CD4-positive, alpha-beta T cell treated with Interleukin-4 for 1 hour (primary cell): ENCODE measurements around the gene CCDC201.
"Not testable (repeated sequence)": the region's sequence is repeated elsewhere in the genome, so short reads cannot be mapped to it uniquely, and the experiment has no call there.

Source experiments
- DNase-seq, 2 donors: peaks; one replicate each; pipeline ENCODE4 v3.0.0-alpha.2; 2020 to 2022

The CCDC201 gene

DNA sequence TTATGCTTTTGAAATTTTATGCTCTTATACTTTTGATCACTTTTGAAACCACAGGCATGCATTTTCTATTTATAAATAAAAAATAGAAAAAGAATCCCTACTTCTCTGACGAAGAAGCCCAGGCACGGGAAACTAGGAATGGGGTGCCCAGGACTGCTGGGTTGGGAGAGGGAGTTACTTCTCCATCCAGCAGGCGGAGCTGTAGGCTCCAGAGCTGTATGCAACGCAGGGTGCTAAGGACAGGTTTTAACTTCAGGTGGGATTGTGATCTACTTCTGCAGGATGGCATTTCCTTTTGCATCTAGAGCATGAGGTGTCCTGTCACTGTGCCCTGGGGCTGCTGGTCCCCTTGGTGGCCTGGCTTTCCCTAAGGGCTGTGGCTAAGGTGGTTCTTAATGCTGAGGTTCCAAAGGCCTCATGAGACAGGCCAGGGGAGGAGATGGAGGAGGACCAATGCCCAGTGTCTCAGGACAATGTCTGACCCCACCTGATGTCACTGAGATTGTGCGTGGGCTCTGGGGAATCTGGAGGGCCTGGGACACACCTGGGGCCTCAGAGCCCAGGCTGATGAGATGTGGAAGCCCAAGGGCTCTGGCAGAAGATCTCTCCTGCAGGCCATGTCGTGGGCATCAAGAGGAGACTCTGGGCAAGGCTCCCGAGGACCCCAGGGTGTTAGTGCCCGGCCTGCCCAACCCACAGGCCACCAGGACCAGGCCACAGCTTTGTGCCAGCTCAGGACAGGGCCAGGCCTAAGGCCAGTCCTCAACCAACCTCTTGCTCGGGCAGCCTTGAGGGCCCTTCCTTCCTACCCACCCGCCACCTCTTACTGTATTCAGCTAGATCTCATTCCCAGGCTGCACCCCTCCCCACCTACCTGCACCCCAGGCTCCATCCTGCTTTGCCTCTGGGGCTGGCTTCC lies 507 bp downstream of the CCDC201 start:
- no peak for DNase-seq

DNA sequence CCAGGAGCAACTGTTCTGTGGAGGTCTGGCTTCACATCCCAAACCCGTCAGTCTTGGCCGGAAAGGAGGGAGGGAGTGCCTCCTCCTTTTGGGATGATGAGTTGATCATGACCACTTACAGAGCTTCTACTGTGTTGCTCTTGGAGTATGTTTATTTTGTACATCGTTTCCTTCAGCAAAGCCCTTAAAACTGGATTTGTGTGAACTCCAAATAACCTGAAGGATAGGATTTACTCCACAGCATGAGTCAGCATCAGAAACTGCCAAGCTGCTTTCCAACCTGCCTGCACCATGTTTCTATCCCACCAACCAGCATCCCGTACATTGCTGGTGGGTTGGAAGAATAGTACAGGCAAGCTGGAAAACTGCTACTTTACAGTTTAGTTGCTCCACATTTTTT lies 3.5 kb downstream of the CCDC201 start:
- no peak for DNase-seq

DNA sequence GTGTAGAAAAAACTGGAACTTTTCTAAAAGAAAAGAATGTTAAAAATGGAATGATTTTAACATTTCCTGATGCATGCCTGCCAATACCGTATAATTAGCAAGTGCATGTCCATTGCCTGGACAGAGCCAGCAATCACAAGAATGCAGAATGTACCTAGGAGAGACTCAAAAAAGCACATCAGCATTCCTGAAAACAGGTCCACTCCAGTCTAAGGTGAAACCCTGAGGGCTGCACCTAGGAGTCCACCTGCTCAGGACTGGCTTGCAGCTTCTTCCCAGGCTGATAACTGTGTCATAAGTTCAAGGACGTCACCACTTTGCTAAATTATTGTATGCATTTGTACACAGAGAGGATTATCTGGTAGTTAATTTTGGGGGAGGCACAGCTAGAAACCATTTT lies 5.4 kb downstream of the CCDC201 start:
- DNase-seq = no peak

DNA sequence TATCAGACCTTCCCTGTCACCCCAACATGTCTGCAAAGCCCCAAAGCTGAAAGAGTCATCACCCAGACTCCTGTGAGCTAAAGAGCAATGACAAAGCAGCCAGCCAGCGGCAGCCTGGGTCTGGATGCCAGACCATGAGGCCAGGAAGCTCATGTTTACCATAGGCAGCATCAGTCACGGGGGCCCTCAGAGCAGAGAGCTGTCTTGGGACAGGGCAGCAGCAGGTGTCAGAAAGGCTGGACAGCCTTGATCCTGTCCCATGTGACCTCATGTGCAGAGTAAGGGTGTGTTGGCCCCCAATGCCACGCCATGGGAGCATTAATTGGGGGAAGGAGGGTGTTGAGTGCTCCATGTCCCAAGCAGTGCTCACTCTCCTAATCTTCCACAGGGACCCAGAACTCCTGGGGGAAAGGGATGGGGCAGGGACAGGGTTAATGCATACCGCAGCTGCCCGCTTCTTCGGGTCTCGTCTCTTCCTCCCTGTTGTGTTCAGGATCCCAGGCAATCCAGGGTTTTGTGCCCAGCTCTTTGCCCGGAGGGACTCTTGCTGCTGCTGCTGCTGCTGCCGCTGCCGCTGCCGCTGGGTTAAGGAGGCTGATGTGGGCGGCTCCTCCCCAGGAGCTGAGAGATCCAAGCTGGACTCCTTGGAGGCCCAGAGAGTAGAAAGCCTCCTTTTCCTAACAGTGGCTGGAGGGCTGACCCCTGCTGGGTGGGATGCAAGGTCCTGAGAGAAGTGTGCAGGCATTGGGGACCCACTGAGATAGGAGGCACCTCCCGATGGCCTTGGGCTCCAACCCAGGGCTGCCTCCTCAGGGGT lies 7.1 kb downstream of the CCDC201 start:
- DNase-seq = no peak

DNA sequence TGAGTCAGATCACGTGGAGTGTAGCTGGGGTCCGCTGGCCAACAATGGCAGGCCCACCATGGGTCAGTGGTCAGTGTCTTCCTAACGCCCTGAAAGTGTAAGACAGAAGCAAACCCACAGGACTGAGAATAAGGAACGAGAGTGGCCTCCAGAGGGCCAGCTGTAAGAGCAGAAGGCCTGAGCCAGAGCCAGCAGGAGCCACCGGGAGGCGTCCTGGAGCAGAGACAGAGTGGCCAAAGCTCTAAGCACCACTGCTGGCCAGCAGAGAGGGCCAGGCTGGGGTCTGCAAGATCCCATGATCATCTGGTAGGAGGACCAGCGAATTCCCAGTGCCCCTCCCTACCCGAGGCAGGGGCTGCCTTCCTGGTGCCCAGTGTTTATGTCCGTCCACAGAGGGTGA lies 9.2 kb downstream of the CCDC201 start:
- DNase-seq = no peak

DNA sequence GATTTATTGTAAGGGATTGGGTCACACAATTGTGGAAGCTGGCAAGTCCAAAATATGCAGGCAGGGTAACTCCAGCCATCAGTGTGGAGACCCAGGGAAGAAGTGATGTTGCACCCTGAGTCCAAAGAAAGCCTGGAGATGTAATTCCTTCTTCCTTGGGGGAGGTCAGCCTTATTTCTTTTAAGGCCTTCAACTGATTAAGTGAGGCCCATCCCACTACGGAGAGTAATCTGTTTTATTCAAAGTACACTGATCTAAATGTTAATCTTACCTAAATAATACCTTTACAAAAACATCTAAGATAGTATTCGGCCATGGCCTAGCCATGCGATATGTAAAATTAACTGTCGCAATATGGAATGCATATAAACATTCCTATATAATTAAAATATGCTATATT lies 16.0 kb downstream of the CCDC201 start:
- not testable (repeated sequence) for DNase-seq

DNA sequence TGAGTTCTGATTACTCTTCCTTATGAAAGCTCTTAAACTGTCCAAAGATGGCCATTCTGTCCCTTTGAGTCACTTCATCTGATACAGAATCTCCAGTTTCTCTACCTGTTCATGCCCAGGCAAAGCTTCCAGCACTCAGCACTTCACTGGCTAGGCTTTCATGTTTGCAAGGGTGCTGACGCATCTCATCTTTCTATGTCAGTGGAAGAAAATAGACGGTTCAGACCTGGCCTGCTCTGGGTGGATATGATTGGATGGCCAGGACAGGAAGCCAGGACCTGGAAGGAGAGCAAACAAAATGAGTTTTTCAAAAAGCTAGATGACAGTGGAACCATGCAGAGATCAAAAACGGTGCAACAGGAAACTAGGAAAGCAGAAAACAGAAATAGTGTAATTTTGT lies 17.2 kb downstream of the CCDC201 start:
- DNase-seq = not testable (repeated sequence)

DNA sequence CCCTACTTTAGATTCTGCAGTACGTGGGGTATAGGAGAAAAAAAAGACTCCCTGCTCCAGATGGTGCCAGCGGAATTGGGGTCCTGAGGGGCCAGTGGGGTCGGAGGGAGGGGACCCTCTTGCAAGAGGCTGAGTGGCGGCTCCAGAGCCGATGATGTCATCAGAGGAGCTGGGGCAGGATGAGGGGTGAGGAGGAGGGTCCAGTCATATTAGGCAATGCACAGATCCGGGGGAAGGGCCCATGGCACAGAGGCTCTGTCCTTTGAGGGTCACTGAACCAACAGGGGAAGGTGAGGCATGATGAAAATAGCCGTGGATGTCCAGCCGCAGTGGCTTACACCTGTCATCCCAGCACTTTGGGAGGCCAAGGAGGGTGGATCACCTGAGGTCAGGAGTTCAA lies 19.4 kb downstream of the CCDC201 start:
- not testable (repeated sequence) for DNase-seq

DNA sequence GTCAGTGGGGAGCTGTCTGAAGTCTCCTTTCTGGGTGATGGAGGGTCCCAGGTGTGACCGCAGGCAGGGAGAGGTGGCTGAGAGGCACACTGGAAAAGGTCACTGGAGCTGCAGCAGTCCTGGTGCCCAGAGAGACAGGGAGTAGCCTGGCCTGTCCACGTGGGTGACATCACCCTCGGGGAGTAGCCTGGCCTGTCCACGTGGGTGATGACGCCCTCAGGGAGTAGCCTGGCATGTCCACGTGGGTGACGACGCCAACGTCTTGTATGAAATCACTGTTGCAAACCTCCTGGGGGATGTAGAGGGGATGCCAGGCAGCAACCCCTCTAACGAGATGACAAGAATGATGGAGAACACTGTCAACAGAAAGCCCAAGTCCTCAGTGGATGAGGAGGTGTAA lies 19.9 kb downstream of the CCDC201 start:
- DNase-seq = not testable (repeated sequence)

DNA sequence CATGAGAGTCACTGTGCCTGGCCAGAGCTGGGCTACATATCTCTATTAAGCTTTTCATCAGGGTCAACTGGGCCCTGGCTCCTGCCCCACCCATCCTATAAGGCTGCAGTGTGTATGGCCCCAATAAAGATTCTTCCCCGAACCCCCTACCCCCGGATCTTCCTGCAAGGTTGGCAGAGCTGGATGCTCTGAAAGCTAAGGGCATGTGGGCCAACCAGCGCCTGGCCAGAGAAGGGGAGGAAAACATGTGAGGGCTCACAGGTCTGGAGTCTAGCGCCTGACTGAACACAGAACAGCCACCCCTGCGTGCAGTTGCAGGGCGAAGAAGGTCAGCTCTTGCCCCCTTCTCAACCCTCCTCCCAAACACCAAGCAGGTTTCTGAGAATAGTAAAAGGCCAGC lies 24.1 kb downstream of the CCDC201 start:
- DNase-seq = not testable (repeated sequence)

DNA sequence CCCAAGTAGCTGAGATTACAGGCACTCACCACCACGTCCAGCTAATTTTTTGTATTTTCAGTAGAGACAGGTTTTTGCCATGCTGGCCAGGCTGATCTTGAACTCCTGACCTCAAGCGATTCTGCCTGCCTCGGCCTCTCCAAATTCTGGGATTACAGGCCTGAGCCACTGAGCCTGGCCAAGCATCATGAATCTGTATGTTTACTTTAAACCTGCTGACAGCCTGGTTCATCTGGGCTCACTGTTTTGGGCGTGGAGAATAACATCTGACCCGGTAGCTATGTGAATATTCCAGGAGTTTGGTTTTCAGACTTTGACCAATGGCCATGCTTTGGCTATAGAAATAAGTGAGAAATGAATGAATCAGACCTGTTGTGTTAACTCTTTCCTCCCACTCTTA lies 26.3 kb downstream of the CCDC201 start:
- DNase-seq = not testable (repeated sequence)

DNA sequence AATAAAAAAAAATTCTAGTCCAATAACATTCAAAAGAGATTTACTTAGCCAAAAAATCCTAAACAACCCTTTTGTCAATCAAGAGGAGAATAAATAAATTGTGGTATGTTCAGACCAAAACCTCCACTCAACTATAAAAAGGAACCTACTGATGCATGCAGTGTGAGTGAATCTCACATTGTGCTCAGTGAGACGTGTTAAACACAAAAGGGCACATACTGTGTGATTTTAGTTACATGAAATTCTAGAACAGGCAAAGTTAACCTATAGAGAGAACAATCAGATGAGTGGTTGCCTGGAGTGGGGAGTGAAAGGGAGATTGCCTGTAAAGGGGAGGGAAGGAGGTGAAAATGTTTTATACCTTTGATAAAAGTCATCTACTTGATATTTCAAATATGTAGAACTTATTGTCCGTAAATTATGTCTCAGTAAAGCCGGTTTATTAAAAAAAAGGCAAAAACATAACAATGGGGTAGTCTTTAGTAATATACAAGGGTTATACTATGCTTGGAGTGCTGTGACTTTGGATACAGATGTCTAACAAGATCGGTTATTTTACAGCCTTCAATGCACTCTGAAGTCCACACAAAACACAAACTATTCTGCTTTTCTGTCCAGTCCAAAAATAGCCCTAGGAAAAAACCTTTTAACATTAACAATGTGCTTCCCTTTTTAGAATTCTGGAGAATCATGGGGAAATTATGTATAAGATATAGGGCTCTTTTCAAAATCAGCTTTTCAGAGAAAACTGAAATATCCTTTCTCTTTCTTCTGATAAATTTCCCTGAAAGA lies 30.8 kb downstream of the CCDC201 start:
- not testable (repeated sequence) for DNase-seq

DNA sequence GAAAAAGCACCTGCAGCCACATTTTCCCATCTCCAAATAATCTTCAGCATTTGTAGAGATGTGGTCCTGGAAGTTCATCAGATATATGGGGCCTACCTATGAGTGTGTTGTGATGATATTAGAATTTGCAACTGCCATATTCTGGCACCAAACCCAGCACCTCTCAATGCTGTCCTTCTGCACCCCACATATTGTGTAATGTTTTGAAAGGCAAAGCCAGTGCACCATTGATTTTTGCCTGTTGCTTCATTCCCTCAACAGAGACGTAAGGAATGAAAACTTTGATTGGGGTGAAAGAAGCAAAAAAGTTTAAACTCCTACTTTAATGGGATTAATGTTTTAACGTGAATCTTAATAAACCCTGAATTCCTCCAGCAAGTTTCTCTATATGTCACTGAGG lies 34.0 kb downstream of the CCDC201 start:
- not testable (repeated sequence) for DNase-seq

DNA sequence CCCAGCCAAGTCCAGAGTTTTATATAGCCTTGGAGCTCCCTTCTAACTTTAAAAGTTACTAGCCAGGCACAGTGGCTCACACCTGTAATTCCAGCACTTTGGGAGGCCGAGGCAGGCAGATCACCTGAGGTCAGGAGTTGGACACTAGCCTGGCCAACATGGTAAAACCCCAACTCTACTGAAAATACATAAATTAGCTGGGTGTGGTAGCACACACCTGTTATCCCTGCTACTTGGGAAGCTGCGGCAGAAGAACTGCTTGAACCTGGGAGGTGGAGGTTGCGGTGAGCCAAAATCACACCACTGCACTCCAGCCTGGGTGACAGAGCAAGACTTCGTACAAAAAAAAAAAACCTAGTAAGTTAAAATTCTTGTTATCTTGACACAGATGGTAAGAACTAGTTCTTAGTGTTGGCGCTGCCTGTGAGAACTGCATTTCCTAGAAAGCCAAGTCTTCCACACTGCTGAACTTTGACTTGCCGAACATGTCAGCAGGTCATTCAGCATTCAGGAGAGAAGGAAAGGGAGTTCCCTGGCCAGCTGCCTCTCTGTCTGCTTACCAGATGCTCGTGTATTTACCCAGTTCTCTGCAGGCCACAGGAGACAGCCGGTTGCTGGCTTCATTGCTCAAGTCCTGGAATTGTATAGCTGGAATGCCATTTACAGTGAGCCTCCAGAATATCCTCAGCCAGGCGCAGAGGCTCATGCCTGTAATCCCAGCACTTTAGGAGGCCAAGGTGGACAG lies 40.3 kb downstream of the CCDC201 start:
- DNase-seq = not testable (repeated sequence)

DNA sequence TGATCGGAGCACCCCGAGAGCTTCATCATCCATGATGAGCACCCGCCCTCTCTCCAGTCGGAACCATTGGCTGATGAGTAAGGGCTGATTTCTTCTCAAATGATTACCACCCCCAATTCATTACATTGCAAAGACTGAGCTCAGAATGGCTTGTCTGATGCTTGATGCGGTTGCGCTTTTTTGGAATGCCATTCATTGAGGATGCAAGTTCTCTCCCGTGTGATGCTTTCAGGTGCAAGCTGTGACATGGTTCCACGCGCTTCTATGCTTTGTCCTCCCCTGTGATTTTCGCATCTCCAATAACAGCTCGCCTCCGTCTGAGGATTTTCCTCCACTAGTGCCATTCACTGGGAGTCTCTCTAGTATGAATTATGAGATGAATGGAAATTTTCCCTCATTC lies 43.0 kb downstream of the CCDC201 start:
- DNase-seq = not testable (repeated sequence)

DNA sequence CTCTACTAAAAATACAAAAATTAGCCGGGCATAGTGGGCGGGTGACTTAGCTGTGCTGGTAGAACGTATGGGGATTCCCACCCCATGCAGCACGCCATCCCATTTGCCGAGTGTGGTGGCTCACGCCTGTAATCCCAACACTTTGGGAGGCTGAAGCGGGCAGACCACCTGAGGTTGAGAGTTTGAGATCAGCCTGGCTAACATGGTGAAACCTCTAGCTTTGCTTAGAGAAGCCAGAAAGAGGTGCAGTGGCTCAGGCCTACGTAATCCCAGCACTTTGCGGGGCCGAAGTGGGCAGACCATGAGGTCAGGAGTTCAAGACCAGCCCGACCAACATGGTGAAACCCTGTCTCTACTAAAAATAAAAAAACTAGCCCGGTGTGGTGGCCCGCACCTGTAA lies 45.2 kb downstream of the CCDC201 start:
- DNase-seq = not testable (repeated sequence)

DNA sequence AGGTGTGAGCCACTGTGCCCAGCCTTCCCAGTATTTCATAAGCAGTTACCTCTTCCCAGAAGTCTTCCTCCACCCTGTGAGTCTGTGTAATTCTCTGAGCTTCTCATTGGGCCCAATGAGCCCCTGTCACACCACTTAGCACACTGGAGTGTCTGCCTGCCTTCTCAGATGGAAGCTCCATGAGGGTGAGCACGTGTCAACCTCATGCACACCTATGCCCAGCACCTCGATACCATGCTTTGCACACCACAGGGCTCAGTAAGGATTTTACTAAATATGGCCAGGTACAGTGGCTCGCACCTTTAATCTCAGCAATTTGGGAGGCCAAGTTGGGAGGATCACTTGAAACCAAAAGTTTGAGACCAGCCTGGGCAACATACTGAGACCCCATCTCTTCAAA lies 46.3 kb downstream of the CCDC201 start:
- not testable (repeated sequence) for DNase-seq

DNA sequence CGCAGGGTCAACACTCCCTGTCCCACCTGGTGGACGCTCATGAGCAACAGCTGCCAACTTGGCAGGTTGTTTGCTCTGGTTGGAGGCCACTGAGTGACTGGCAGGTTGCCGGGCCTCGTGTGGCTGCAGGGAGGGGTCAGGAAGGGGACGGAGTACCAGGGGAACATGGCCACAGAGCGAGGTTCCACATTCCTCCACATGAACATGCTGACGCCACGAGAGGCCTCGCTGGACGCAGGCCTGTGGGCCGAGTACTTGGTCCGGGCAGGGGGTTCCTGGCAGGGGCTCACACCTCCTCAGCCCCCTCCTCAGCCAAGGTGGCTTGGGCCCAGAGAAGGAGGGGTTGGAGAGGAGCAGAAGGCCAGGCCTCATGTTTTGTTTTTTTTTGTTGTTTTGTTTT lies 54.1 kb downstream of the CCDC201 start:
- DNase-seq = not testable (repeated sequence)

DNA sequence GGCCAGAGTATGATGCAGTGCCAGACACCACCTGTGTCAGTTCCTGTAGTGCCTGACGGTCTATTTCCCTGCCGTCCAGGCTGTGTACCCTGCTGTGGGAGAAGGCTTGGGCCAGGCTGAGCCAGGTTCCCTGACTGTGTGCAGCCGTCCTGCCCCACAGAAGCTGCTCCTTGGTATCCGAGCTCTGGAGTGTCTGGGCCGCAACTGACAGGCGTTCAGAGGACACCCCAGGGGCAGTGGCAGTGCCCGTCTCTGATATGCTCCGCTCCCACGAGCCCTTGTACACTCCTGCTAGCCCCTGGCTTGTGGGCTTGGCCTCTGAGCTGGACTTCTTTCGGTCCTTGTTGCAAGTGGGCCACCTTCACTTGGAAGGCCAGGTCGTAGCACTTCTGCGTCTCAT lies 55.0 kb downstream of the CCDC201 start:
- DNase-seq = not testable (repeated sequence)

DNA sequence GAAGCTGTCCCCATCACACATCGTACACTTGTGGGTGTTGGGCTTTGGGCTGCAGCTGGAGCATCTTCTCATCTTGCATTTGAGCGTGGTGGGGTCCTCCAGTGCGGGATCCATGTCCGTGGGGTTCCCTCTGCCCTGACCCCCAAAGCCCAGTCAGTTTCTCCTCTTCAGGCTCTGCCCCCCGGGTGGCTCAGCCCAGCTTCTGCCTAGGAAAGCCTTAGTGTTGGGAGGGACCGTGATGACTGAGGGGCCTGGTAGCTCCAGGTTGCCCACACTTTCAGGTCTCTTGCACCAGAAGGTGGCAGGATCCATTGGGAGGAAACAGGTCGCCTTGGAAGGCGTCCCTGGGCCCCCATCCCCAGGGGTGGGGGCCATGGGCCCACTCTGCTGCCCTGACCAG lies 55.9 kb downstream of the CCDC201 start:
- DNase-seq = not testable (repeated sequence)

DNA sequence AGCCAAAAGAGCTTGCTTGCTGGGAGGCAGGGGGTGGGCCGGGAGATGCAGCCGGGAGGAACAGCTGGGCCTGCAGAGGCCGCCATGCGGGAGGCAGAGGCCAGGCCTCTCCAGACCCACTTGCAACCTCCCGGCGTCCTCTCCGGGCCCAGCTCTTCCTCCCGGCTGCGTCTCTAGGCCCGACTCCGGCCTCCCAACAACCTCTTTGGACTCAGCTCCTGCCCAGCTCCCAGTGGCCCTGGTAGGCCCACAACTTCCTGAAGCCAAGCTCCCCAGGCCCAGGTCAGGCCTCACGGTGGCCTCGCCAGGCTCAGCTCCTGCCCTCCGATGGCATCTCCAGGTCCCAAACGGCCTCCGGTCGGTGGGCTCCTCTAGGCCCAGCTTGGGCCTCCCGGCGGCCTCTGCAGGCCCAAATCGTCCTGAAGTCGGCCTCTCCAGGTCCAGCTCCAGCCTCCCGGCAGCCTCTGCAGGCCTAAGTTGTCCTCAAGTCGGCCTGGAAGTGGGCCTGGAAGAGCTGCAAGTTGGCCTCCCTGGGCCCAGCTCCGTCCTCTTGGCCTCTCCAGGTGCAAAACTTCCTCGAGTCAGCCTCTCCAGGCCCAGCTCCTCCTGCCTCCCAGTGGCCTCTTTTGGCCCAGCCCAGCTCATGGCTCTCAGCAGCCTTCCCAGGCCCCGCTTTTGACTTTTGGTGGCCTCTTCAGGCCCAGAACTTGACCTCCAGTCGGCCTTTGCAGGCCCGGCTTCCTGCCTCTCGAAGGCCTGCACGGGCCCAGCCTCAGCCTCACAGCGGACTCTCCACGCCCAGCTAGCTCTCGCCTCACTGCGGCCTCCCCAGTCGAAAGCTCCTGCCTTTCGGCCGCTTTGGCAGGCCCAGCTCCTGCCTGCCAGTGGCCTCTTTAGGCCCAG lies 58.4 kb downstream of the CCDC201 start:
- not testable (repeated sequence) for DNase-seq
